ENCODE measurements around the gene ITGAL. TPM values are rescaled to one million over a fixed set of nuclear protein-coding genes. Genes with fewer than 3 reads are reported as not detected.

ITGAL gene
- total RNA-seq, 1 donor from 2014 or later, result 0.23 TPM

DNA sequence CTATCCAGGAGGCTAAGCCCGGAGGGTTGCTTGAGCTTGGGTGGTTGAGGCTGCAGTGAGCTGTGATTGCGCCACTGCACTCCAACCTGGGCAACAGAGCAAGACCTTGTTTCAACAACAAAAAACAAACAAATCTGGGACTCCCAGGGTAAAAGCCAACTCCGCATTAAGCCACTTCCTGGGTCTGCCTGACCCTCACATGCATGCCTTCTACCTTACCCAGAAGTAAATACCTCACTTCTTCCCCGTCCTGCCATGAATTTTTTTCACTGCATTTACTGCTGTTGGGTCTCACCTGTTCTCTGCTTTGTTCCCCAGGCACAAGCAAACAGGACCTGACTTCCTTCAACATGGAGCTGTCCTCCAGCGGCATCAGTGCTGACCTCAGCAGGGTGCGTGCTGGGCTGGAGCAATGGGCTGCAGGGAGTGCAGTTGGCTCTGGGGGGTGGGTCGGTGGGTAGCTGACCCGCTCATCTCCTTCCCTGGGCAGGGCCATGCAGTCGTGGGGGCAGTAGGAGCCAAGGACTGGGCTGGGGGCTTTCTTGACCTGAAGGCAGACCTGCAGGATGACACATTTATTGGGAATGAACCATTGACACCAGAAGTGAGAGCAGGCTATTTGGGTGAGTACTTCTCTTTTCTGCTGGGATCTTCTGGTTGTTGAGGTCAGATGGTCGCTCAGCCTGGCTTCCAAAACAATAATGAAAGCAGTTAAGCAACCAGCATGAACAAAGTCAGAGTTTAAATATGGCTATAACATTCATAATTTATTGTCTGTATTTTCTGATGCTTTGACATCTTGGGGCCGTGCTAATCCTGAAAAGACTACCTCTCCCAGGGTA lies 16.4 kb downstream of the ITGAL start:
- DNase-seq (ENCODE audit: low read depth), result no peak
- H3K4me3 Mint-ChIP-seq (ENCODE audit: unreplicated experiment), result no peak overlapping the region

GRCh38 chr16:30490210-30490609 lies 17.7 kb downstream of the ITGAL start:
- FAIRE-seq (no peak), DNase-seq (ENCODE audit: low read depth) (no peak)
- H3K9me3 ChIP-seq (ENCODE audit: insufficient read depth, low read depth, low read length), result no peaks in the 10 kb centered on the region
- Mint-ChIP-seq H3K9me3 (ENCODE audit: unreplicated experiment) (no peaks in the 10 kb centered on the region), H3K27me3 (ENCODE audit: low read depth, unreplicated experiment) (peaks cover 13% of the 10 kb centered on the region), H3K36me3 (ENCODE audit: low read depth, unreplicated experiment) (no peaks in the 10 kb centered on the region), H3K4me3 (ENCODE audit: unreplicated experiment) (peak overlapping the region; percentile 50), H3K27ac (ENCODE audit: unreplicated experiment) (no peak overlapping the region), H3K4me1 (ENCODE audit: low read depth, unreplicated experiment) (peaks cover 4% of the 10 kb centered on the region)
- H3K27me3 ChIP-seq (ENCODE audit: insufficient read depth, low read length), result no peaks in the 10 kb centered on the region
- H4K20me1 ChIP-seq (ENCODE audit: insufficient read depth, low read length), result no peaks in the 10 kb centered on the region
- no peak for TF ChIP-seq EZH2 (IDR thresholded peaks at IDR 0.05; ENCODE audit: insufficient read depth, low read length)
- TF ChIP-seq, protein P1, sequence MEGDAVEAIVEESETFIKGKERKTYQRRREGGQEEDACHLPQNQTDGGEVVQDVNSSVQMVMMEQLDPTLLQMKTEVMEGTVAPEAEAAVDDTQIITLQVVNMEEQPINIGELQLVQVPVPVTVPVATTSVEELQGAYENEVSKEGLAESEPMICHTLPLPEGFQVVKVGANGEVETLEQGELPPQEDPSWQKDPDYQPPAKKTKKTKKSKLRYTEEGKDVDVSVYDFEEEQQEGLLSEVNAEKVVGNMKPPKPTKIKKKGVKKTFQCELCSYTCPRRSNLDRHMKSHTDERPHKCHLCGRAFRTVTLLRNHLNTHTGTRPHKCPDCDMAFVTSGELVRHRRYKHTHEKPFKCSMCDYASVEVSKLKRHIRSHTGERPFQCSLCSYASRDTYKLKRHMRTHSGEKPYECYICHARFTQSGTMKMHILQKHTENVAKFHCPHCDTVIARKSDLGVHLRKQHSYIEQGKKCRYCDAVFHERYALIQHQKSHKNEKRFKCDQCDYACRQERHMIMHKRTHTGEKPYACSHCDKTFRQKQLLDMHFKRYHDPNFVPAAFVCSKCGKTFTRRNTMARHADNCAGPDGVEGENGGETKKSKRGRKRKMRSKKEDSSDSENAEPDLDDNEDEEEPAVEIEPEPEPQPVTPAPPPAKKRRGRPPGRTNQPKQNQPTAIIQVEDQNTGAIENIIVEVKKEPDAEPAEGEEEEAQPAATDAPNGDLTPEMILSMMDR (IDR thresholded peaks at IDR 0.05; ENCODE audit: insufficient read depth, low read depth, low read length), result no peak
- H3K79me2 ChIP-seq (ENCODE audit: insufficient read depth, low read length), result no peaks in the 10 kb centered on the region
- peaks cover 8% of the 10 kb centered on the region for H3K4me1 ChIP-seq (ENCODE audit: insufficient read depth, low read length)
- no peak overlapping the region for H3K4me3 ChIP-seq (ENCODE audit: insufficient read depth, low read depth, low read length)
- no peak overlapping the region for H3K9ac ChIP-seq (ENCODE audit: low read length)
- no peak overlapping the region for H3K4me2 ChIP-seq (ENCODE audit: low read length)
- H2AFZ ChIP-seq (ENCODE audit: low read depth, low read length), result no peak overlapping the region
- H3K27ac ChIP-seq (ENCODE audit: low read depth, low read length), result no peak overlapping the region
- no peaks in the 10 kb centered on the region for H3K36me3 ChIP-seq (ENCODE audit: insufficient read depth, low read length)

More for the DNA sequence above, 16.4 kb downstream of the ITGAL start:
- H3K36me3 ChIP-seq (ENCODE audit: insufficient read depth, low read length), result no peaks in the 10 kb centered on the region
- Mint-ChIP-seq H3K27ac (ENCODE audit: unreplicated experiment) (no peak overlapping the region), H3K4me1 (ENCODE audit: low read depth, unreplicated experiment) (peaks cover 4% of the 10 kb centered on the region), H3K27me3 (ENCODE audit: low read depth, unreplicated experiment) (peaks cover 7% of the 10 kb centered on the region), H3K9me3 (ENCODE audit: unreplicated experiment) (no peaks in the 10 kb centered on the region), H3K36me3 (ENCODE audit: low read depth, unreplicated experiment) (no peaks in the 10 kb centered on the region)
- no peak overlapping the region for H3K9ac ChIP-seq (ENCODE audit: low read length)
- no peaks in the 10 kb centered on the region for H4K20me1 ChIP-seq (ENCODE audit: insufficient read depth, low read length)
- peaks cover 8% of the 10 kb centered on the region for H3K4me1 ChIP-seq (ENCODE audit: insufficient read depth, low read length)
- FAIRE-seq, result no peak
- TF ChIP-seq, protein P1 (IDR thresholded peaks at IDR 0.05; ENCODE audit: insufficient read depth, low read depth, low read length), result no peak
- no peak for TF ChIP-seq EZH2 (IDR thresholded peaks at IDR 0.05; ENCODE audit: insufficient read depth, low read length)
- H3K27me3 ChIP-seq (ENCODE audit: insufficient read depth, low read length), result no peaks in the 10 kb centered on the region
- no peak overlapping the region for H3K4me2 ChIP-seq (ENCODE audit: low read length)
- H3K79me2 ChIP-seq (ENCODE audit: insufficient read depth, low read length), result no peaks in the 10 kb centered on the region
- H2AFZ ChIP-seq (ENCODE audit: low read depth, low read length), result no peak overlapping the region
- H3K9me3 ChIP-seq (ENCODE audit: insufficient read depth, low read depth, low read length), result no peaks in the 10 kb centered on the region
- H3K27ac ChIP-seq (ENCODE audit: low read depth, low read length), result no peak overlapping the region
- H3K4me3 ChIP-seq (ENCODE audit: insufficient read depth, low read depth, low read length), result no peak overlapping the region

DNA sequence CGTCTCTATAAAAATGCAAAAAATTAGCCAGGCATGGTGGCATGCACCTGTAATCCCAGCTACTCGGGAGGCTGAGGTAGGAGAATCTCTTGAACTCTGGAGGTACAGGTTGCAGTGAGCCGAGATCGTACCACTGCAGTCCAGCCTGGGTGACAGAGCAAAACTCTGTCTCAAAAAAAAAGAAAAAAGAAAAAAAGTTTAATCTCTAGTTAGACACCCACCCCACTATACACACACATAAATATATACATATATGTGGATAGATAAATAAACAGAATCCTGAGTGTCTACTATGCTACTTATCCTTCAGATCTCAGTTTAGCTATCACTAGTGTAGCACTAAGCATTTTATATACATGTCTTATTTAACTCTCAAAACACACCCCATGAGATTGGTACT lies 18.7 kb downstream of the ITGAL start:
- DNase-seq (ENCODE audit: low read depth), result no peak
- Histone ChIP-seq H3K27me3 (ENCODE audit: insufficient read depth, low read length) (no peaks in the 10 kb centered on the region), H3K4me2 (ENCODE audit: low read length) (no peak overlapping the region), H3K9ac (ENCODE audit: low read length) (no peak overlapping the region), H3K4me3 (ENCODE audit: insufficient read depth, low read depth, low read length) (no peak overlapping the region), H3K4me1 (ENCODE audit: insufficient read depth, low read length) (peaks cover 8% of the 10 kb centered on the region), H3K79me2 (ENCODE audit: insufficient read depth, low read length) (no peaks in the 10 kb centered on the region), H2AFZ (ENCODE audit: low read depth, low read length) (no peak overlapping the region), H3K27ac (ENCODE audit: low read depth, low read length) (no peak overlapping the region), H4K20me1 (ENCODE audit: insufficient read depth, low read length) (no peaks in the 10 kb centered on the region), H3K9me3 (ENCODE audit: insufficient read depth, low read depth, low read length) (no peaks in the 10 kb centered on the region), H3K36me3 (ENCODE audit: insufficient read depth, low read length) (no peaks in the 10 kb centered on the region)
- H3K36me3 Mint-ChIP-seq (ENCODE audit: low read depth, unreplicated experiment), result no peaks in the 10 kb centered on the region
- TF ChIP-seq, protein P1 (IDR thresholded peaks at IDR 0.05; ENCODE audit: insufficient read depth, low read depth, low read length), result no peak
- TF ChIP-seq EZH2 (IDR thresholded peaks at IDR 0.05; ENCODE audit: insufficient read depth, low read length), result no peak
- H3K27ac Mint-ChIP-seq (ENCODE audit: unreplicated experiment), result no peak overlapping the region
- FAIRE-seq, result no peak
- no peak overlapping the region for H3K4me3 Mint-ChIP-seq (ENCODE audit: unreplicated experiment)
- H3K27me3 Mint-ChIP-seq (ENCODE audit: low read depth, unreplicated experiment), result peaks cover 13% of the 10 kb centered on the region
- no peaks in the 10 kb centered on the region for H3K9me3 Mint-ChIP-seq (ENCODE audit: unreplicated experiment)
- H3K4me1 Mint-ChIP-seq (ENCODE audit: low read depth, unreplicated experiment), result peaks cover 4% of the 10 kb centered on the region

Measured in astrocyte (in vitro differentiated cells and primary cell).